Measurements from ENCODE around the gene CASKIN2. TPM values are rescaled to one million over a fixed set of nuclear protein-coding genes. Genes with fewer than 3 reads are reported as not detected.
A peak's percentile ranks its signal among the peaks of the same experiment; 100 is the strongest.

CASKIN2 gene
- total RNA-seq, 1 experiment from 2014 or later, result 19.2 TPM

- no peak overlapping the region for H3K27ac Mint-ChIP-seq (ENCODE audit: low read depth, unreplicated experiment)
- ChIA-PET CTCF (interaction anchor here (0.6 to 1.1 kb wide), 2 partner anchors 9 to 666 kb away, joined by 3 read pairs; no protein-coding TSS in a partner anchor), POLR2A (interaction anchor here (0.9 to 1.1 kb wide), 2 partner anchors 9 to 13 kb away, joined by 4 read pairs; no protein-coding TSS in a partner anchor)
These were observed 20.5 kb upstream of the CASKIN2 start for GRCh38 chr17:75535871-75536270.

GRCh38 chr17:75535119-75535537, 19.8 kb upstream of the CASKIN2 start:
- CTCF ChIA-PET, result interaction anchor here (0.6 to 1.1 kb wide), 2 partner anchors 10 to 666 kb away, joined by 3 read pairs; no protein-coding TSS in a partner anchor
- H3K27me3 Mint-ChIP-seq (ENCODE audit: insufficient read depth, unreplicated experiment), result no peaks in the 10 kb centered on the region
- no peaks in the 10 kb centered on the region for H3K36me3 Mint-ChIP-seq (ENCODE audit: insufficient read depth, unreplicated experiment)
- POLR2A ChIA-PET, result interaction anchor here (0.9 to 1.1 kb wide), 2 partner anchors 9 to 14 kb away, joined by 4 read pairs; no protein-coding TSS in a partner anchor
- peaks cover 11% of the 10 kb centered on the region for H3K4me1 Mint-ChIP-seq (ENCODE audit: insufficient read depth, unreplicated experiment)
- H3K9me3 Mint-ChIP-seq (ENCODE audit: unreplicated experiment), result no peaks in the 10 kb centered on the region
- TF ChIP-seq CTCF (IDR thresholded peaks at IDR 0.05; ENCODE audit: unreplicated experiment), result no peak
- no peak for DNase-seq (ENCODE audit: unreplicated experiment)
- no peak overlapping the region for H3K4me3 Mint-ChIP-seq (ENCODE audit: unreplicated experiment)
- H3K27ac Mint-ChIP-seq (ENCODE audit: low read depth, unreplicated experiment), result no peak overlapping the region
- no TSS peak for BruUV-seq (replicated peaks)
- intact Hi-C loops (cut with micrococcal nuclease), result no loop called here

More at GRCh38 chr17:75535871-75536270, 20.5 kb upstream of the CASKIN2 start:
- Mint-ChIP-seq H3K27me3 (ENCODE audit: insufficient read depth, unreplicated experiment) (no peaks in the 10 kb centered on the region), H3K9me3 (ENCODE audit: unreplicated experiment) (no peaks in the 10 kb centered on the region), H3K4me3 (ENCODE audit: unreplicated experiment) (no peak overlapping the region), H3K36me3 (ENCODE audit: insufficient read depth, unreplicated experiment) (no peaks in the 10 kb centered on the region), H3K4me1 (ENCODE audit: insufficient read depth, unreplicated experiment) (peaks cover 11% of the 10 kb centered on the region)
- intact Hi-C loops (cut with micrococcal nuclease), result no loop called here
- BruUV-seq (replicated peaks), result no TSS peak
- no peak for DNase-seq (ENCODE audit: unreplicated experiment)
- no peak for TF ChIP-seq CTCF (IDR thresholded peaks at IDR 0.05; ENCODE audit: unreplicated experiment)

GRCh38 chr17:75531721-75532072, 16.4 kb upstream of the CASKIN2 start:
- intact Hi-C loops (cut with micrococcal nuclease), result no loop called here

More at GRCh38 chr17:75531721-75532072, 16.4 kb upstream of the CASKIN2 start:
- no TSS peak for BruUV-seq (replicated peaks)
- no peak overlapping the region for H3K4me3 Mint-ChIP-seq (ENCODE audit: unreplicated experiment)
- DNase-seq (ENCODE audit: unreplicated experiment), result peak; percentile 47
- CTCF ChIA-PET, result interaction anchor here (0.6 kb wide), 3 partner anchors 15 to 125 kb away, joined by 3 read pairs; no protein-coding TSS in a partner anchor
- POLR2A ChIA-PET, result interaction anchor here (0.7 to 2.4 kb wide), 7 partner anchors 15 to 353 kb away, joined by 3 to 6 read pairs (median 4); partner anchors contain the start of genes GGA3, MRPS7, TSEN54 and WBP2
- H3K4me1 Mint-ChIP-seq (ENCODE audit: insufficient read depth, unreplicated experiment), result peaks cover 13% of the 10 kb centered on the region
- H3K27ac Mint-ChIP-seq (ENCODE audit: low read depth, unreplicated experiment), result peak overlapping the region; percentile 90
- H3K36me3 Mint-ChIP-seq (ENCODE audit: insufficient read depth, unreplicated experiment), result no peaks in the 10 kb centered on the region
- H3K9me3 Mint-ChIP-seq (ENCODE audit: unreplicated experiment), result no peaks in the 10 kb centered on the region
- no peak for TF ChIP-seq CTCF (IDR thresholded peaks at IDR 0.05; ENCODE audit: unreplicated experiment)
- no peaks in the 10 kb centered on the region for H3K27me3 Mint-ChIP-seq (ENCODE audit: insufficient read depth, unreplicated experiment)
